Renal cortical epithelial cell (primary cell): ENCODE results near the gene CKM. TPM values are rescaled to one million over a fixed set of nuclear protein-coding genes. Genes with fewer than 3 reads are reported as not detected.
"Not testable (repeated sequence)": the region's sequence is repeated elsewhere in the genome, so short reads cannot be mapped to it uniquely, and the experiment has no call there.

ENCODE experiments used
- DNase-seq: peaks from one replicate; pipeline ENCODE4 v3.0.0-alpha.2; 2011; ENCODE audit warnings: low read depth
- total RNA-seq: library from RNA; depleted of rRNA; stranded (reverse); fragments of >200 nt; gene quantifications from 2 replicates; pipeline ENCODE4 v1.2.3, GENCODE V29; 2014

Gene CKM
- total RNA-seq, 1 donor from 2014 or later = not detected

DNA sequence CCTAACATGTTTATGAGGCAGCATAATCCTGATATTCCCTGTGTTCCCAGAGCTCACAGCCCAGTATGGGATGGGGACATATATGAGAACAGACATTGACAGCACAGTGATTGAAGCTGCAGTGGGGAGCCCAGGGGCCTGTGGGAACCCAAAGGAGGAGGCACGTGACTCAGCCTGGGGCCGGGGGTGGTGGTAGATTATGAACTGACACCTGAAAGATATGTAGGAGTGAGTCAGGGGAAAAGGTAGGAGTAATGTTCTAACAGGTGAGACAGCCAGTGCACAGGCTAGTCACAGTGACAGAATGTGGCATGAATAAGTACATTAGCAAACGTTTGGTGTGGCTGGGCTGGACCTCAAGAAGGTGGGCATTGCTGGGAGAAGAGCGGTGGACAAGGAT lies 29.0 kb downstream of the CKM start:
- no peak for DNase-seq

DNA sequence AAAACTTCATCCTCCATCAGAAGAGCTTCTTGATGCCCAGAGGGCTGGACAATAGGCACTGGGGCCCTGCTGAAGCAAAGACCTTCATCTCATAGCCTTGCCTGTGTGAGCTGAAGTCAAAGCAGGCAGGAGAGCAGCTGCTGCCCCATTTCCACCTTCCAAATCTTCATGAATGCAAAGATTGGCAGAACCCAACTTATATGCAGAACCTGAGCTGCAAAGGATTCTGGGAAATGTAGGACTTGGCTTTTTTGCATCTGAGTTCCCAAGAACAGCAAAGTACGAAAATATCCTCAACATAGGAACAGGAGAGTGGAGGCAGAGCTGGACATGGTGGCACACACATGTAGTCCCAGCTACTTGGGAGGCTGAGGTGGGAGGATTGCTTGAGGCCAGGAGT lies 30.8 kb downstream of the CKM start:
- DNase-seq = no peak

DNA sequence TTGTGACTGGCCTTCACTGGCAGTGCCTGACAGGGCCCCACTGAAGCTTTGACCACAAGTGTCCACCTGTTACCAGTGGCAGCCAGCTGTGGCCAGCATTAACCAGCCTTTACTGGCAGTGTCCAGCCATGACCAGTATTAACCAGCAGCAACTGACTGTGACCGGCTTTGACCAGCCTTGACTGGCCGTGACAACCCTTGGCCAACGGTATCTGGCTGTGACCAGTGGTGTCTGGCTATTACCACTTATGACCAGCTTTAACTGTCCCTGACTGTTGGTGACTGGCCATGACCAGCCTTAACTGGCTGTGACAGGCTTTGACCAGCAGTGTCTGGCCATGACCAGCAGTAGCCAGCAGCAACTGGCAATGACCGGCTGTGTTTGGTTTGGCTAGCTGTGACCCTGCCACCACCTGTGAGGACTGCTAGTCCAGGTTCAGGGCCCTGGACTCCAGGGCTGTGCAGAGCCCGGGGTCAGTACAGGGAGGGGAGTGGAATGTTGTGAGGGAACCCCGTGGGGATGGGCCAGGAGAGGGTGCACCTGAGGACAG lies 32.2 kb downstream of the CKM start:
- no peak for DNase-seq

DNA sequence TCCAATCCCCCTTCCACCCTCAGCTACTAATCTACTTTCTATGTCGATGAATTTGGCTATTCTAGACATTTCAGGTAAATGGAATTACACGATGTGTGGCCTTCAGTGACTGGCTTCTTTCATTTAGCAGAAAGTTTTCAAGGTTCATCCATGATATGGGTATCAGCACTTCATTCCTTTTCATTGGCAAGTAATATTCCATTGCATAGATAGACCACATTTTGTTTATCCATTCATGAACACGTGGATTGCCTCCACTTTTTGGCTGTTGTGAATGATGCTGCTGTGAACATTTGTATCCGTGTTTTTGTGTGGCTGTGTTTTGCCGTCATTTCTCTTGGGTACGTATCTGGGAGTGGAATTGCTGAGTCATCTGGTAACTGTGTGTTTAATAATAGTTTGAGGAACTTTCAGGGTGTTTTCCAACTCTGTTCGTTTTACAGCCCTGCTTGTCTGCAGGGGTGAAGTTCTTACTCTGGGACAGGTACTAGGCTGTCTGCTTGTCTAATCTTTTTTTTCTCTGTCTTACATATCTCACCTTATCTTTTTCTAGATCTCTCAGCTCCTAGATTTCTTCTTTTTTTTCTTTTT lies 39.1 kb downstream of the CKM start:
- no peak for DNase-seq

DNA sequence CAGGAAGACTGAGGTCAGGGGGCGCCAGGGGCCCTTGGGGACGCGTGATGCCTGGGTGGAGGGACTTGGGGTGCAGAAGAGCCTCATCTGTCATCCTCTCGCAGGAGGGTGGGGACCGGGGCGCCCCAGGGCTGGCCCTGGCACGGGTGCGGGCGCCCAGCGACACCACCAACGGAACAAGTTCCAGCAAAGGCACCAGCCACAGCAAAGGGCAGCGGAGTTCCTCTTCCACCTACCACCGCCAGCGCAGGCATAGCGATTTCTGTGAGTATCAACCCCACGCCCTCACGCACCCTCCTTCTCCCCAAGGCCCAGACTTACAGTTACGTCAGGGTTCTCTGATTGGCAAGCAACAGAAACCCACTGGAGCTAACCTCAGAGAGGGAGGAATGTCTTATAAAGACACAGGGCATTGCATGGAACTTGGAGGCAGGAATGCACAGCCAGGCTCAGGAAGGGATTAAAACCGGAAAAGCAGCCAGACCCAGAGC lies 42.2 kb downstream of the CKM start:
- no peak for DNase-seq

DNA sequence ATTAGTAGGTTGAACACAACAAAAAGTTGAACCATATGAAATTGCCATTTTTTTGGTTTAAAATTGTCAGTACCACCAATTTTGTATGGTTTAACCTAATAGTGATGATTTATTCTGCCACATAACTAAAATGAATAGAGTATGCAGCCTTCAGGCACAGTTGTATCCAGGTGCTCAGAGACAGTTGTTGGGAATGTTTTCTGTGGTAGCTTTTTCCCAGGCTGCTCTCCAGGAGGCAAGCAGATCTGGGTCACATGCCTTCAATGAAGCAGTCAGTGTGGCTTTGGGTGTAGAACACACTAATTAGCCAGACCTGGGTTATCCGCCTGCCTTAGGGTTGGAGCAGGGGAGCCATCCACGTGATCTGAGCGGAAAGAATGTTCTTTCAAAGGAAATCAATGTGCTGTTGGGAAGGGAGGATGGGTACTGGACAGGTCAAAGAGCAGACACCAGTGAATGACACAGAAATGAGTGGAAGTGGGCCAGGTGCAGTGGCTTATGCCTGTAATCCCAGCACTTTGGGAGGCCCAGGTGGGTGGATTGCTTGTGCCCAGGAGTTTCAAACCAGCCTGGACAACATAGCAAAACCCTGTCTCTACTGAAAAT lies 43.0 kb downstream of the CKM start:
- DNase-seq = no peak

DNA sequence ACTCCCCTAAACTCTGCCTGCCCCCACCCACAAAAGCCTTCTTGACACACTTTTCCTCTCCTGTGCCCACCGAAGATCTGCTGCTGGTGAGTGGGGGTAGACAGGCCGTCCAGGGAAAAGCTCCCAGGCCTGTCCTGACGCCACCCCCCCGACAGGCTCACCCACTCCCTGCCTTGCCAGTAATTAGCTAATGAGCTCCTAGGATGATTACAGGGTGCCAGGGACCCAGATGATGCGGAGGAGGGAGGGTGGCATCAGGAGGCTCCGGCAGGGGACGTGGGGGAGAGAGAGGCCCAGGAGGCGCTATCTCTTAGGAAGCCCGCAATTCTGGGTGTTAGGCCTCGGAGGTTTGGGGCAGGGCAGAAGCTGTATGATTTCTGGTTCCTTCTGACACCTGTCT lies 44.6 kb downstream of the CKM start:
- DNase-seq = no peak

DNA sequence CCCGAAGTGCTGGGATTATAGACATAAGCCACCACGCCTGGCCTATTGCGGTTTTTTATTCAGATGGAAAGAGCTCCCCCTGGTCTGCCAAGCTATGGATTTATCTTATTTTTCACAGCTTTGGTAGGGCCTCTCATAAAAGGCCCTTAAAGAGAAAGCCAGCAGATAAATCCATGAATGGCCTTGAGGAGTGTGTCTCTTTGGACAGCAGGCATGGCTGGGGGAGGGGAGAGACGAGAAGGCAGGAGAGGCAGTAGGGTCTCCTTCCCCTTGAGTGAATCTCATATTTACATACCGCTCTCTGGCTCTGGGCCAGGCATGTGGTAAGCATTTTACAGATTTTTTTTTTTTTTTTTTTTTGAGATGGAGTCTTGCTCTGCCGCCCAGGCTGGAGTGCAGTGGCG lies 46.4 kb downstream of the CKM start:
- DNase-seq = no peak

DNA sequence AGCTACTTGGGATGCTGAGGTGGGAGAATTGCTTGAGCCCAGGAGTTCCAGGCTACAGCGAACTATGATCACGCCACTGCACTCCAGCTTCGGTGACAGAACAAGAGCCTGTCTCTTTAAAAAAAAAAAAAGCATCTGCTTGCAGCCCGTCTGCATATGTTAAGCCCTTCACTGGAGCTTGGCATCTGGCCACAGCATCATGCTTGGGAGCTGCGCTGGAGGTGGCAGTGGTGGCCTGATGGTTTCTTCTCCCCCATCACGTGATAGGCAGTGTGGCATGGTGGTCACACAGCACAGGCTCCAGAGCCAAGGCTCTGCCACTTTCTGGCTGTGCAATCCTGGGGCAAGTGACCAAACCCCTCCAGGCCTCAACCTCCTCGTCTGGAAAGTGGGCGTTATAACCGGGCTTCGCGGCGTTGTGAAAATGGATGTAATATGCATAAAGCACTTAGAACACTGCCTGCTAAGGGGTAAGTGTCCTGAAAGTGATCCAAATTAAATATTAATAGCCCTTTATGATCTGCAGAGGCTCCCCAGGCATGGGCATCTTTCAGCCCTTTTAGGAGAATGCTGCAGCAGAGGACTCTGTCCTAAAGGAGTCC lies 47.2 kb downstream of the CKM start:
- no peak for DNase-seq

DNA sequence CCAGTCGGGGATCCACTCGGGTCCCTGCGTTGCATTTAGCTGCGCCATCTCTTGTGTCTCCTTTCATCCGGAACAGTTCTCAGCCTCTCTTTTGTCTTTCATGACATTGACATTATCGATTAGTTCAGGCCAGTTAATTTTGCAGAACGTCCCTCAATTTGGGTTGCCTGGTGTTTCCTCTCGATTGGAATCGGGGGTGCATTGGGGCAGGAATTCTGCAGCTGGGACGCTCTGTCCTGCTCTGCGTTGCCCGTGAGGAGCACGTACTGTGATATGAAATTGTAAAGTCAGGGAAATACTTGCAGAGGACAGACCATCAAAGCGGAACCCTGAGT lies 49.2 kb downstream of the CKM start:
- no peak for DNase-seq

DNA sequence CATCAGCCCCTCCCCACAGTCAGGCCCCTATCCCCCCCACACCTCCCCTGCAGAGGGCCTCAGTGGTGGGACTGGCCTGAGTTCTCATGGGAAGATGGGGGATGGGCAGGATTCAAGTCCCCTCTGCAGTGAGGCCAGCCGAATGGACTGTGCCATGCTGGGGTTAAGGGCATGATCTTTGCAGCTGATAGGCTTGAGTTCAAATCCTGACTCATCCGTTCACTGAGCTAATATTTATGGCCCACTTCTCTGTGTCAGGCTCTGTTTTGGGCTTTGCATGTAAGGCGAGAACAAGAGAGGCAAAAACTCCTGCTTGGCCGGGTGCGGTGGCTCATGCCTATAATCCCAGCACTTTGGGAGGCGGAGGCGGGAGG lies 51.0 kb downstream of the CKM start:
- DNase-seq = no peak

DNA sequence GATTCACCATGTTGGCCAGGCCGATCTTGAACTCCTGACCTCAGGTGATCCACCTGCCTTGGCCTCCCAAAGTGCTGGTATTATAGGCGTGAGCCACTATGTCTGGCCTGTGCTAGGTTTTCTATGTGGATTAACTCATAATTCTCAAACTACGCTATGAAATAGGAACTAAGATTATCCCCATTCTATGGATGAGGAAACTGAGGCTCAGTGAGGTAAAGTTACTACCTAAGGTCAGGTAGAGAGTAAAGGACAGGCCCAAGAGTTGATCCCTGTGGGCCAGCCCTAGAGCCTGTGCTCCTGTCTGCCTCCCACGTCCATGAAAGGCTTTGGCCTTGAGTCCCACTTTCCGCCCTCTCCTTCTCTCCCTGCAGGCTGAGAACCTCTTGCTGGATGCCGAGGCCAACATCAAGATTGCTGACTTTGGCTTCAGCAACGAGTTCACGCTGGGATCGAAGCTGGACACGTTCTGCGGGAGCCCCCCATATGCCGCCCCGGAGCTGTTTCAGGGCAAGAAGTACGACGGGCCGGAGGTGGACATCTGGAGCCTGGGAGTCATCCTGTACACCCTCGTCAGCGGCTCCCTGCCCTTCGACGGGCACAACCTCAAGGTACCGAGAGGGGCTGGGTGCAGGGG lies 51.5 kb downstream of the CKM start:
- no peak for DNase-seq

DNA sequence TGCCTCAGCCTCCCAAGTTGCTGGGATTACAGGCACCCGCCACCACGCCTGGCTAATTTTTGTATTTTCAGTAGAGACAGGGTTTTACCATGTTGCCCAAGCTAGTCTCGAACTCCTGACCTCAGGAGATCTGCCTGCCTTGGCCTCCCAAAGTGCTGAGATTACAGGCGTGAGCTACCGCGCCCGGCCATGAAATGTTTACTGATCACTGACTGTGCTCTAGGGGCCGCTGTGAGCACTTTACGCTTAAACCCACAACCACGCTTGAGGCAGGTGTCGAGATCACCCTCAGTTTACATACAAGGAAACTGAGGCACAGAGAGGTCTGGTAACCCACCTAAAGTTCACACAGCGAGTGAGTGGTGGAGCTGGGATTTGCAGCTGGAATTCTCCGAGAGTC lies 52.7 kb downstream of the CKM start:
- DNase-seq = not testable (repeated sequence)

DNA sequence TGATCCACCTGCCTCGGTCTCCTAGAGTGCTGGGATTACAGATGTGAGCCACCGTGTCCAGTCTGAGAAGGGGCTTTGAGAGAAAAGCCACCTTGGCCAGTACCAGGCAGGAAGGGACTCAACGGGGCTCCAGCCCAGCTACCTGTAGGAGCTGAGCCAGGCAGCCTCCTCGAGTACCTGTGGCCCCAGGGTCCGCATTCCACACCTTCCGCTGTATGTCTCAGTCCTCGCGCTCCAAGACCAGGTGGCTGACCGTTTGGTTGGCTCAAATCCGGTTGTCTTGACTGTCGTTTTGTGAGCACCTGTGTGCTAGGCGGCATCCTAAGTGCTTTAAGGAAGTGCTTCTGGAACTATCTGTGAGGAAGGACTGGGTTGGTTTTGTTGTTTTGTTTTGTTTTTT lies 55.4 kb downstream of the CKM start:
- no peak for DNase-seq

DNA sequence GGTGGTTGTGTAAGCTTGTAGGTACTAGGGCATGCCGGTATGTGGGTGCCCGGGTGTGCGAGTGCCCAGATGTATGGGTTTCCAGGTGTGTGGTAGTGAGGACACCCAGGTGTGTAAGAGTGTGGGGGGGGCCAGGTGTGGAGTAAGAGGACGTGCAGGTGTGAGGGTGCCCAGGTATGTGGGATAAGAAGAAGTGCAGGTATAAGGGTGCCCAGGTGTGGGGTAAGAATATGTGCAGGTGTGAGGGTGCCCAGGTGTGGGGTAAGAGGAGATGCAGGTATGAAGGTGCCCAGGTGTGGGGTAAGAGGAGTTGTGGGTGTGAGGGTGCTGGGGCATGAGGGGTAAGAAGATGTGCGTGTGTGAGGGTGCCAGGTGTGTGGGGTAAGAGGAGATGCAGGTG lies 57.3 kb downstream of the CKM start:
- DNase-seq = no peak

DNA sequence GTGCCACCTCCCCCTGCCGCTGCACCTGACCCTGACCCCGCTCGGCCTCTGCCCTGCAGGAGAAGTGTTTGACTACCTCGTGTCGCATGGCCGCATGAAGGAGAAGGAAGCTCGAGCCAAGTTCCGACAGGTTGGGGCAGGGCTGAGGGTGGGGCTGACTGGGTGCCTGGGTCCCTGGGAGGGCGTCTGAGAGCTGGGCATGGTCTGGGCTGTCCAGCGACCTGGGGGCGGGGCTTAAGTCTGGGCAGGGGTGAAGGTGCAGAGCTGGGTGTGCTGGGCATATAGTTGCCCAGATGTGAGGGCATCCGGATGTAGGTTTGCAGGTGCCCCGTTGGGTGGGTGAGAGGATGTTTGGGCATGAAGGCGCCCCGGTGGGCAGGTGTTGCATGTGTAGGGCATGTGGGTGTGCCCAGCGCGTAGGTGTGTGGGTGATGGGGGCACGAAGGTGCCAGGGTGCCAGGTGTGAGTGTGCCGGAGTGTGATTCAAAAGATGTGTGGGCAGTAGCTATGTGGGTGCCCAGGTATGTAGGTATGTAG lies 57.8 kb downstream of the CKM start:
- DNase-seq = no peak

DNA sequence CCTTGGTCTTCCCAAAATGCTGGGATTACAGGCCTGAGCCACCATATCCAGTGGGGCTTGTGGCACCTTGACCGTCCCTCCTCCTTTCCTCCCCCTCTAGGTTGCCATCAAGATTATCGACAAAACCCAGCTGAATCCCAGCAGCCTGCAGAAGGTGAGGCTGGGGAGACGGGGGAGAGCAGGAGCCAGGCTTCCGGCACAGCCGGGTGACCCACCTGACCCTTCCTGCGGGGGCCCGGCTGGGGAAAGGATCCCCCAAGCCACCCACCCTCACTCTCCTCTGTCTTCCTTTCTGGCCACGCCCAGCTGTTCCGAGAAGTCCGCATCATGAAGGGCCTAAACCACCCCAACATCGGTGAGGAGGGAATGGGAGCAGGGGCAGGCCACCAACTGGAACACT lies 59.7 kb downstream of the CKM start:
- DNase-seq = no peak

DNA sequence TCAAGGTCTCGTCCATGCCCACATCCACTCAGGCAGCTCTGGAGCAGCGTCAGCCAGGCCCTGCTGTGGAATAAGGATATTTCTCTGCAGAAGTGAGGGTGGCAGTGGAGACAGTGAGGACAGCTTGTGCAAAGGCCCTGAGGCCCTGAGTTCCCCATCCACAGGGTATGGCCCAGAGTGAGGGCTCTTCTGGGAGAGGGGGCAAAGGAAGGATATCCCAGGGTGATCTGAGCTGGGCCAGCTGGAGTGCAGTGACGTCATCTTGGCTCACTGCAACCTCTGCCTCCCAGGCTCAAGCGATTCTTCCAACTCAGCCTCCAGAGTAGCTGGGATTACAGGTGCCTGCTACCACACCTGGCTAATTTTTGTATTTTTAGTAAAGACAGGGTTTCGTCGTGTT lies 60.1 kb downstream of the CKM start:
- no peak for DNase-seq

DNA sequence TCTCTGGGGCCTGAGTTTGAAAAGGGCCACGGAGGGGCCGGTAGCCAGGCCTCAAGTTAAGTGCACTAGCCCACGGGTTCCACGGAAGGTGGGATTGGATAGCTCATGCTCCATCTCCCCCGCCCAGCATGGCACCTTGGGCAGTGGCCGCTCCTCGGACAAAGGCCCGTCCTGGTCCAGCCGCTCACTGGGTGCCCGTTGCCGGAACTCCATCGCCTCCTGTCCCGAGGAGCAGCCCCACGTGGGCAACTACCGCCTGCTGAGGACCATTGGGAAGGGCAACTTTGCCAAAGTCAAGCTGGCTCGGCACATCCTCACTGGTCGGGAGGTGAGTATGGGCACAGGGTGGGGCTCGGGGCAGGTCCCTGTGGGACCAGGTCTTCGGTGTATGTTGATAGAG lies 63.8 kb downstream of the CKM start:
- DNase-seq = no peak

DNA sequence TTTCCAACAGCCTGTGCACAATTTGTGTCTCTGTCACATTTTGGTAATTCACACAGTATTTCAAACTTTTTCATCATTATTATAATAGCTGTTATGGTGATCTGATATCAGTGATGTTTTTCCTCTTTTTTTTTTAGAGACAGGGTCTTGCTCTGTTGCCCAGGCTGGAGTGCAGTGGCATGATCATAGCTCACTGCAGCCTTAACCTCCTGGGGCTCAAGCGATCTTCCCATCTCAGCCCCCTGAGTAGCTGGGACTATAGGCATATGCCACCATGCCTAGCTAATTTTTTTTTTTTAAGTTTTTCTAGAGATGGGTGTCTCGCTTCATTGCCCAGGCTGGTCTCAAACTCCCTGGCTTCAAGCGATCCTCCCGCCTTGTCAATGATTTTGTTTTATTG lies 65.8 kb downstream of the CKM start:
- DNase-seq = no peak
